ENCODE data around the gene RASSF5.

RASSF5 gene

DNA sequence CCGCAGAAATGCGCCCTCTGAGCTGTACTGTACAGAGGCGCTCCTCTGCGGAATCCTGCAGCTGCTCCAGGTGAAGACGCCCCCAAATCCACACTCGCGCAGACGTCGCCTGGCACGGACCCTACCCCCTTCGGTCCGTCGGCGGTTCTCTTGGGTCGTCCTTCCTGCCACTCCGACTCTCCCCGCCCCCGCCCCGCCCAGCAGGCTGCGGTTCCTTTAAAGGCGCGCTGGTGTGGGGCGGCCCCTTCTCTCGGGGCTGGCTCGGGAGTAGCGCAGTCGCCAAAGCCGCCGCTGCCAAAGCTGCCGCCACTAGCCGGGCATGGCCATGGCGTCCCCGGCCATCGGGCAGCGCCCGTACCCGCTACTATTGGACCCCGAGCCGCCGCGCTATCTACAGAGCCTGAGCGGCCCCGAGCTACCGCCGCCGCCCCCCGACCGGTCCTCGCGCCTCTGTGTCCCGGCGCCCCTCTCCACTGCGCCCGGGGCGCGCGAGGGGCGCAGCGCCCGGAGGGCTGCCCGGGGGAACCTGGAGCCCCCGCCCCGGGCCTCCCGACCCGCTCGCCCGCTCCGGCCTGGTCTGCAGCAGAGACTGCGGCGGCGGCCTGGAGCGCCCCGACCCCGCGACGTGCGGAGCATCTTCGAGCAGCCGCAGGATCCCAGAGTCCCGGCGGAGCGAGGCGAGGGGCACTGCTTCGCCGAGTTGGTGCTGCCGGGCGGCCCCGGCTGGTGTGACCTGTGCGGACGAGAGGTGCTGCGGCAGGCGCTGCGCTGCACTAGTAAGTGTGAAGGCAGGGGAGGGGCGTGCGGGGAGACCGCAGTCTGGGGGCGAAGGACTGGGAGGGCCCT lies at the start of gene RASSF5:
TSS of gene RASSF5 (plus strand) at position 248 of the 846 bp plus-strand sequence. CDS start at position 320, 72 bp downstream.
- no peak for DNase-seq

GRCh38 chr1:206459703-206460102 lies 47.6 kb upstream of the RASSF5 start:
- no peak for DNase-seq

DNA sequence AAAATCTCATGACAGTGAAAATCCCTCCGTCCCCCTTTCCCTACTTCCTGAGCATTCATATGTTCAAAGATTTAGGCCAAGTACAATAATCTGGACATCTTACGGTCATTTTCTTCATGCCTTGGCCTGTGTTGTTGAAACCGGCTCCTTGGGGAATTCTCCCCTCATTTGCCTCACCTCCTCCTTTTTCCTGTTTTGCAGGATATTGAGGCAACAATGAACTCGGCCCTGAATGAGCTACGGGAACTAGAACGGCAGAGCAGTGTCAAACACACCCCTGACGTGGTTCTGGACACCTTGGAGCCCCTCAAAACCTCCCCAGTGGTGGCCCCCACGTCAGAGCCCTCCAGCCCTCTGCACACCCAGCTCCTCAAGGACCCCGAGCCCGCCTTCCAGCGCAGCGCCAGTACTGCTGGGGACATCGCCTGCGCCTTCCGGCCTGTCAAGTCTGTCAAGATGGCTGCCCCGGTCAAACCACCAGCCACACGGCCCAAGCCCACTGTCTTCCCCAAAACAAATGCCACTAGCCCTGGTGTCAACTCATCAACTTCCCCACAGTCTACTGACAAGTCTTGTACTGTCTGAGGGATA lies 46.4 kb upstream of the RASSF5 start:
- no peak for DNase-seq

DNA sequence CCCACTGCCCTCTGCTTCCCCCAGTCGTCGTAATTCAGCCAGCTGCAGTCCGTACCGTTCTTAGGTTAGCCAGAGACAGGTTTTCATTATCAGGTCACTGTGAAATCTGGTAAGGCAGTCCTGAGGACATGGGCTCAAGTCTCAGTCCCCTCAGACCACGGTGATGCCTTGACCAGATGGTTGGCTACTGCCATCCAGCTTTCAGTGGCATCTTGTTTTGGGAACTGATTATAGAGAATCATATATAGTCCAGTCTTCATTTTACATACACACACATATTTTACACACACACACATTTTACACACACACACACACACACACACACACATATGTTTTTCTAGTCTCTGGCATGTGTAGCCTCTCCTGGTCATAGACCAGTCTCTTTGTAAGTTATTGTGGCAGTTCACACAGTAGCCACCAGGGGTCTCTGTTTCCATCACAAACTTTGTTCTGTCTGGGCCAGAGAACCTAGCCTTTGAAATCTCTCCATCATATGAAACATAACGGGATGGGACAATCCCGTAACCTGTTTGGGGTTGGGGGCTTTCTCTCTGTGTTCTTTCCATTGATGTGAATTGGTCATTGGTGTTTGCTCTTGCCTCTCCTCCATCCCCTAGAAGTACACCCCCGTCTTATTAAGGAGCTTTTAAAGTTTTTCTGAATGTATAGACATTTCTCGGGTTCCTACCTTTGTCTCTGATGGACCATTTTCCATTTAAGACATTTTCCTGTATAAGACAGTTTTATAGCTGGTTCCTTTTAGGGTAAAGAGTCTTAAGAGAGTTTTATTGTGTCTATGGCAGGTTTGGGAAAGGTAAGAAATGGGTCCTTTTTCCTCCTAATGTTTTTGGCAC lies 45.5 kb upstream of the RASSF5 start:
- DNase-seq = peak in 1 of 2 experiments; percentile 34

DNA sequence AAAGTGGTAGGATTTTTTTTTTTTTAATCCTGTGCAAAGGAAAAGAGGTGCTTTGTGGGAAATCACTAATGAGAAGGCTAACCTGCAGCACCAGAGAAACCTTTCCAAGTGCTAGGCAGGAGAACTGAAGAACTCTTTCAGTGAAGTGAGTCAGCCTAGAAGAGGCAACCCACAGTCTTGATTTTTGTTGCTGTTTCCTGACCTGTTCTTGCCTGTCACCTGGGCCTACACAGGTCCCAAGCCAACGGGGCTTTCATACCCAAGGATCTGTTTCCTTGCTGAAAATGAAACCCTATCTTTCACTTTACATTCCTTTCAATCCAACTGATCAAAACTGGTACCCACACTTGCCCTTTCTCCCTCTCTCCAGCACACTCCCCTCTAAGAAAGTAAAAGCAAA lies 44.2 kb upstream of the RASSF5 start:
- DNase-seq = no peak

DNA sequence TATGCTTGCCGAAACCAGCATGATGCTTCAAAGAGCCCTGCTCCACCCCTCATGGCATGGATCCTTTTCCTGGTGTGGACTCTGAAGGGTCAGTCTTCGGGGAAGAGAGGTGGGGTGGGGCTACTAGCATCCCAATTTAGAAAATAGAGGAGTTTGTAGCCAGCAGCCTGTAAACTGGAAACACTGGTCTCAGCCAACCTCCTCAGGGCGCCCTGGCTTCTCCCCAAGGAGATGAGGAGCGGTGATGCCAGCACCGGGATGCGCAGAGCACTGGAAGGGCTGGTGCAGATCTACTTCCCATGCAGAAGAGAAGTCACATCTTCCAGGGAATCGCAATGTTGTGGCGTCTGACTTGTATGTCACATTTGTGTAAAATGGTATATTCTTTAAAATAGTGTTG lies 43.4 kb upstream of the RASSF5 start:
- DNase-seq = no peak

DNA sequence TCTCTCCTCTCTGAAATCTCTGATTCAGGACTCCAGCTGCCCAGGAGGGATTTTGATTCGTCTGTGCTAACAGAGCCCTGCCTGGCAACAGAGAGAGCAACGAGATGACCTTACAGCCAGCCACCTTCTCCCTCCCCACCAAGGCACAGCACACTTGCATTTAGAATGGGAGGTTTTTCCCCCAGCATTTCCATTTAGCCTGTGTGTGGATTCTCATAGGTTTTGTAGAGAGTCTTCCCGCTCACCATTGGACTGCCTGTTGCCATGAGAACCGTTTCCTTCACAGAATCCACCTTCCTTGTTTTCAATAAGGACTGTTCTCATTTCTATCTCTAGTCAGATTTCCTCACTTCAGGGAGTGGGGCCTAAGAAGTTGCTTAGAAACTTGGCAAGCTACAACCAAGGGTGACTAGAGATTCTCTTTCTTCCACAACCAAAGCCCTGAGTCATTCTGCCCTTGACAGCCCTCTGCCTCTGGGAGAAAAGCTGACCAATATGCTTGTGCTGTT lies 42.8 kb upstream of the RASSF5 start:
- no peak for DNase-seq

GRCh38 chr1:206465951-206466350 lies 41.4 kb upstream of the RASSF5 start:
- DNase-seq = no peak

DNA sequence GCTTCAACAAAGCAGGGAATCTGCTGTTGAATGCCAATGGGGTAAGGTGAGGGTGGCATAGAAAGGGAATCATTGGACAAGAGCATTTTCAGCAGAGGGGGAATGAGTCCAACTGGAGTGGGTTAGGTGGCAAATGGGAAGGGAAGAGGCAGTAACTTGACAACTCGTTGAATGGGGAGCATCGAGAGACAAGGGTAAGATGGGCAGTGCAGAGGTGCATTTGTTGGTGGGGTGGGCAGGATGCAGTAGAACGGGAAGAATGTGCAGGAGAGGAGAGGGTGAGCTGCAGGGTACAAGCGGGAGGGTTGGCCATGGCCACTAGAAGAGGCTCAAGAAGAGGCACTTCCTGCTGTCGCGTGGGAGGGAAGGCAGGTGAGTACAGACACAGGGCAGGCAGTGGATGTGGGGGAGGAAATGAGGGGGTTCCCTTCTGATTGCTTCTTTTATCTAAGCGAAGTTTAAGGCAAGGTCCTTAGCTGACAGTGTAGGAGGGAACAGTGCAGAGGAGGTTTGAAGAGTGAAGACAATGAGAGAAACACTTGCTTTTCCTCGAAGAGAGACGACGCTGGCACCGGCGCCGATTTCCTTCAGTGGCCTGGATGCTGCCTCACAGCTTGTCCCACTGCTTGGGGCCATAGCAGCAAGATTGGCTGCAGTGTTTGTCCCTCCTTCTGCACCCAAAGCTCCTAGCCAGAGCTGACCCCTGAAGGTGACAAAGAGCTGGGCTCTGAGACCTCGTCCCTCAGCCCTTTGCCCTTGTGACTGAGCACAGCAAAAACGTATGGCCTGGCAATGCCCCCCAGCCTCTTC lies 40.3 kb upstream of the RASSF5 start:
- DNase-seq = no peak

GRCh38 chr1:206467915-206468314 lies 39.4 kb upstream of the RASSF5 start:
- DNase-seq = no peak

- no peak for DNase-seq
These were observed 38.8 kb upstream of the RASSF5 start for GRCh38 chr1:206468571-206468970.

GRCh38 chr1:206469411-206469932 lies 37.9 kb upstream of the RASSF5 start:
- DNase-seq = no peak

GRCh38 chr1:206469933-206470691 lies 37.2 kb upstream of the RASSF5 start, which contains the start of gene IKBKE:
Gene IKBKE, plus strand, starts transcription at chr1:206470476. Its CDS starts 2,752 bp downstream, at chr1:206473228.
- DNase-seq = no peak

- DNase-seq = no peak
These were observed 36.5 kb upstream of the RASSF5 start for GRCh38 chr1:206470692-206471414.

- DNase-seq = no peak
These were observed 35.9 kb upstream of the RASSF5 start for GRCh38 chr1:206471415-206471801.

DNA sequence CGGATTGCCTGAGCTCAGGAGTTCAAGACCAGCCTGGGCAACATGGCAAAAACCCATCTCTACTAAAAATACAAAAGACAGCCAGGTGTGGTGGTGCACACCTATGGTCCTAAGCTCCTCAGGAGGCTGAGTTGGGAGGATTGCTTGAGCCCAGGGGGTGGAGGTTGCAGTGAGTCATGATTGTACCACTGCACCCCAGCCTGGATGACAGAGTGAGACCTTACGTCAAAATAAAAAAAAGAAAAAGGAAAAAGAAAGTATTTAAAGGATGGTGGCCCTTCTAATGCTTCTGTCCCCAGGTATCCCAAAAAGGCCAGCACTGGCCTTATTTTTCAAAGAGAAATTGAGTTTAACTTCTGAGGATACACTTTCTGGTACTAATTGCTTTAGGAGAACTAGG lies 35.3 kb upstream of the RASSF5 start:
- no peak for DNase-seq

DNA sequence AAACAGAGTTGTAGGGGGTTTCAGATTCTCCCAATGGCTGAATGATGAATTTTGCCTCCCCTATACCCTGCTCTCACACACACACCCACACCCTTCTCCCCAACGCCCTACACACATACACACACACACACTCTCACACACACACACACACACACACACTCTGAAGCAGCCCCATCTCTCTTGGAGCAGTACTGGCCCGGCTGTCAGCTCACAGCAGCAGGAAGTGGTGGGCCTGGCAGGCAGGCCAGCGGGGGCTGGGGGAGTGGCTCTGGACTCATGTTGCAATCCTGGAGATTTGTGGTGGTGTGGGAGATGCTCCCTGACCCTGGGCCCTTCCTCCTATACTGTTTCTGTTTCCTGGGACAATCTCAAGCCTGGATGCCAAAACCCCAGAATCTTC lies 34.9 kb upstream of the RASSF5 start:
- no peak for DNase-seq

- DNase-seq = no peak
These were observed 34.4 kb upstream of the RASSF5 start for GRCh38 chr1:206472886-206473285.

GRCh38 chr1:206476058-206476457 lies 31.3 kb upstream of the RASSF5 start:
- DNase-seq = no peak

- no peak for DNase-seq
These were observed 30.7 kb upstream of the RASSF5 start for GRCh38 chr1:206476591-206476990.

GRCh38 chr1:206477110-206477509 lies 30.2 kb upstream of the RASSF5 start:
- no peak for DNase-seq

Measured in NCI-H1930 (cell line).